A673 (cell line): ENCODE measurements around the gene DLG2. TPM values are rescaled to one million over a fixed set of nuclear protein-coding genes. Genes with fewer than 3 reads are reported as not detected.

Experiments
- BruUV-seq: library from RNA; stranded (reverse); fragments of 400-500 nt; replicated peaks from 2 replicates; lab custom pipeline; 2021; lab: Mats Ljungman, UMichigan
- CTCF ChIA-PET: fragments of 300-600 bp; sonication (Branson Sonifier 250); formaldehyde crosslinking; loops from one replicate; lab custom pipeline; 2022; ENCODE audit warnings: antibody characterized with exemption; lab: Charles Lee
- POLR2A ChIA-PET: fragments of 300-600 bp; sonication (Branson Sonifier 250); formaldehyde crosslinking; loops from one replicate; lab custom pipeline; 2022; ENCODE audit warnings: antibody characterized with exemption; ENCODE audit not compliant: low non-redundant PET; lab: Charles Lee
- DNase-seq: peaks from one replicate; pipeline ENCODE4 v3.0.0-alpha.2; 2015; ENCODE audit warnings: low spot score
- H3K27ac ChIP-seq: fragments of 200-600 bp; sonication (generic); 2 replicates; pipeline ENCODE4 v1.5.1; 2016; ENCODE audit warnings: mixed run types, low read depth, mild to moderate bottlenecking, mixed read lengths, antibody characterized with exemption, low read length; ENCODE audit not compliant: poor library complexity, severe bottlenecking
- H3K27me3 ChIP-seq: fragments of 200-600 bp; sonication (generic); replicated peaks from 2 replicates; pipeline ENCODE4 v1.6.1; 2017; ENCODE audit warnings: mixed run types, low read depth, mild to moderate bottlenecking, mixed read lengths, antibody characterized with exemption, low read length; ENCODE audit not compliant: insufficient read depth, poor library complexity
- H3K36me3 ChIP-seq: fragments of 200-600 bp; sonication (generic); 2 replicates; pipeline ENCODE4 v1.6.1; 2016; ENCODE audit warnings: mixed run types, mild to moderate bottlenecking, mixed read lengths, antibody characterized with exemption, low read length; ENCODE audit not compliant: insufficient read depth, poor library complexity, severe bottlenecking
- H3K4me1 ChIP-seq: fragments of 200-600 bp; sonication (generic); 2 replicates; pipeline ENCODE4 v1.6.1; 2017; ENCODE audit warnings: mixed run types, mild to moderate bottlenecking, mixed read lengths, antibody characterized with exemption, low read length; ENCODE audit not compliant: insufficient read depth, poor library complexity, severe bottlenecking
- H3K4me3 ChIP-seq: fragments of 200-600 bp; sonication (generic); 2 replicates; pipeline ENCODE4 v1.5.1; 2016; ENCODE audit warnings: low read depth, mixed run types, mild to moderate bottlenecking, mixed read lengths, low read length; ENCODE audit not compliant: poor library complexity, severe bottlenecking
- H3K9me3 ChIP-seq: fragments of 200-600 bp; sonication (generic); 2 replicates; pipeline ENCODE4 v1.6.1; 2016; ENCODE audit warnings: mixed run types, low read depth, mild to moderate bottlenecking, mixed read lengths, antibody characterized with exemption, low read length; ENCODE audit not compliant: poor library complexity, severe bottlenecking
- CTCF ChIP-seq: fragments of 300-800, 200-600 bp; sonication (generic); conservative IDR thresholded peaks from 2 replicates; pipeline ENCODE4 v1.5.1; 2017; ENCODE audit warnings: low read depth, mild to moderate bottlenecking, antibody characterized with exemption, low read length, moderate library complexity, mixed read lengths
- EZH2 ChIP-seq: fragments of 200-600 bp; sonication (generic); IDR thresholded peaks from 2 replicates; pipeline ENCODE4 v1.6.1; 2017; ENCODE audit warnings: borderline replicate concordance, low read depth, mild to moderate bottlenecking, mixed read lengths, antibody characterized with exemption, low read length; ENCODE audit not compliant: poor library complexity, severe bottlenecking
- intact Hi-C: fragments of 100-400 bp; cut with micrococcal nuclease; formaldehyde crosslinking; loops from one replicate; pipeline ENCODE4 v1.10.0; 2022; ENCODE audit not compliant: unreplicated experiment
- total RNA-seq: library from RNA; stranded (reverse); gene quantifications from 2 replicates; pipeline ENCODE4 v1.2.3, GENCODE V29; 2021

DLG2 gene
- total RNA-seq, 1 experiment from 2014 or later, result 277 TPM

- BruUV-seq, result no TSS peak
- Histone ChIP-seq H3K27ac (no peak overlapping the region), H3K36me3 (no peaks in the 10 kb centered on the region), H3K4me3 (no peak overlapping the region), H3K9me3 (no peaks in the 10 kb centered on the region), H3K4me1 (no peaks in the 10 kb centered on the region), H3K27me3 (no peaks in the 10 kb centered on the region)
- ChIA-PET POLR2A (no interaction called here), CTCF (no interaction called here)
- intact Hi-C loops, result no loop called here
- DNase-seq, result no peak
- no peak for TF ChIP-seq EZH2
- TF ChIP-seq CTCF, result no peak
Measured at GRCh38 chr11:83982825-83983224, 1644.3 kb downstream of the DLG2 start.

- Histone ChIP-seq H3K27me3 (no peaks in the 10 kb centered on the region), H3K27ac (no peak overlapping the region), H3K4me1 (no peaks in the 10 kb centered on the region), H3K4me3 (no peak overlapping the region), H3K36me3 (no peaks in the 10 kb centered on the region), H3K9me3 (no peaks in the 10 kb centered on the region)
- ChIA-PET POLR2A (no interaction called here), CTCF (no interaction called here)
- DNase-seq, result no peak
- TF ChIP-seq CTCF, result no peak
- no peak for TF ChIP-seq EZH2
- no TSS peak for BruUV-seq
- intact Hi-C loops, result loop anchor here (10.0 kb wide), 1 partner anchor 145 kb away; no protein-coding TSS in a partner anchor
Measured at GRCh38 chr11:83979593-83979992, 1647.6 kb downstream of the DLG2 start.

- H3K27me3 ChIP-seq, result no peaks in the 10 kb centered on the region
- ChIA-PET CTCF (no interaction called here), POLR2A (no interaction called here)
- no peaks in the 10 kb centered on the region for H3K36me3 ChIP-seq
- intact Hi-C loops, result loop anchor here (10.0 kb wide), 1 partner anchor 144 kb away; no protein-coding TSS in a partner anchor
- no TSS peak for BruUV-seq
- H3K9me3 ChIP-seq, result no peaks in the 10 kb centered on the region
- DNase-seq, result no peak
- no peak overlapping the region for H3K27ac ChIP-seq
- no peaks in the 10 kb centered on the region for H3K4me1 ChIP-seq
- no peak overlapping the region for H3K4me3 ChIP-seq
- TF ChIP-seq CTCF (no peak), EZH2 (no peak)
Measured at GRCh38 chr11:83978942-83979341, 1648.2 kb downstream of the DLG2 start.
